BE2C (cell line): ENCODE results near the gene ZNF493. TPM values are rescaled to one million over a fixed set of nuclear protein-coding genes. Genes with fewer than 3 reads are reported as not detected.

Experiments
- DNase-seq: peaks from one replicate; pipeline ENCODE4 v3.0.0-alpha.2; 2020
- H3K27me3 ChIP-seq: fragments of 250-450 bp; sonication (Bioruptor Pico); 2 replicates; pipeline ENCODE4 v1.5.1; 2020; ENCODE audit warnings: mild to moderate bottlenecking
- H3K36me3 ChIP-seq: fragments of 250-450 bp; sonication (Bioruptor Pico); 2 replicates; pipeline ENCODE4 v1.5.1; 2020; ENCODE audit warnings: mild to moderate bottlenecking
- H3K4me1 ChIP-seq: fragments of 250-450 bp; sonication (Bioruptor Pico); 2 replicates; pipeline ENCODE4 v1.5.1; 2020
- H3K4me3 ChIP-seq: 2 replicates; pipeline ENCODE4 v1.5.1; 2011; ENCODE audit warnings: low read depth, low read length
- H3K9me3 ChIP-seq: fragments of 250-450 bp; sonication (Bioruptor Pico); 2 replicates; pipeline ENCODE4 v1.5.1; 2020
- polyA plus RNA-seq: library from polyadenylated mRNA; unstranded; fragments of >200 nt; gene quantifications from one replicate; pipeline ENCODE4 v1.2.1, GENCODE V29; 2012; ENCODE audit warnings: low read depth, missing spikeins; ENCODE audit not compliant: insufficient read length, insufficient read depth
- TF ChIP-seq, protein P1 (sequence below): IDR thresholded peaks from 2 replicates; pipeline ENCODE4 v1.5.1; 2012; ENCODE audit warnings: mild to moderate bottlenecking, low read depth, low read length

ZNF493 gene
- 5.3 TPM for polyA plus RNA-seq

DNA sequence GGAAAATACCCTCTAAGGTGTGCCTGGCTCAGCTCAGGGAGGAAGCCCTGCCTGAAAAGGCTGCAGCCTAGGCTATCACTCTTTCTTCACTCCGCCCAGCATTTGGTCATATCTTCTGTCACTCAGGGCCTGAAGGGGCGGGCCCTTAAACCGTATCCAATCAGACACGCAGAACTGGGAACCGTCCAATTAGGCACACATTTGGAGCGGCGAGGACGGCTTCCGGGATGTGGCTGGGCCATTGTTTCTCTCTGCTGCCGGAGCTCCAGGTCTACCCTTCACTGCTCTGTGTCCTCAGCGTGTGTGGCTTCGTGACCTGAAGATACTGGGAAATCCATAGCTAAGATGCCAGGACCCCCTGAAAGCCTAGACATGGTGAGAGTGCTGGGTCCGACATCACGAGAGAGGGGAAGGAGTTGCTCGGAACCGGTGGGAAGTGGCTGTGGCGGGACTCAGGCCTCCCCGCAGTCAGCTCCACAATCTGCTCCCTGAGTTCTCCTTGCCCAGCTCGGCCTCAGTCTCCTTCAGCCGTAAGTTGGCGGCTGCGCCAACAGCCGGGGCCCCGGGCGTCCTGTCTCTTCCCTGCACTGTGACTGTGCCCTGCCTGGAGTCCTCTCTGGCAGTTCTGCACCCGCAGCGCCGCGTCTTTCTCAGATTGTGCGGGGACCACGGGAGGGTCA is at the start of gene ZNF493:
Gene ZNF493 (plus strand): TSS at position 241 of the 680 bp plus-strand sequence. CDS start 105 bp downstream, at position 346.
- Histone ChIP-seq H3K27me3 (no peaks in the 10 kb centered on the region), H3K36me3 (peaks cover 2% of the 10 kb centered on the region), H3K4me3 (peak within 1 kb of the TSS; percentile 95), H3K4me1 (no peaks in the 10 kb centered on the region), H3K9me3 (no peaks in the 10 kb centered on the region)
- TF ChIP-seq, protein P1, sequence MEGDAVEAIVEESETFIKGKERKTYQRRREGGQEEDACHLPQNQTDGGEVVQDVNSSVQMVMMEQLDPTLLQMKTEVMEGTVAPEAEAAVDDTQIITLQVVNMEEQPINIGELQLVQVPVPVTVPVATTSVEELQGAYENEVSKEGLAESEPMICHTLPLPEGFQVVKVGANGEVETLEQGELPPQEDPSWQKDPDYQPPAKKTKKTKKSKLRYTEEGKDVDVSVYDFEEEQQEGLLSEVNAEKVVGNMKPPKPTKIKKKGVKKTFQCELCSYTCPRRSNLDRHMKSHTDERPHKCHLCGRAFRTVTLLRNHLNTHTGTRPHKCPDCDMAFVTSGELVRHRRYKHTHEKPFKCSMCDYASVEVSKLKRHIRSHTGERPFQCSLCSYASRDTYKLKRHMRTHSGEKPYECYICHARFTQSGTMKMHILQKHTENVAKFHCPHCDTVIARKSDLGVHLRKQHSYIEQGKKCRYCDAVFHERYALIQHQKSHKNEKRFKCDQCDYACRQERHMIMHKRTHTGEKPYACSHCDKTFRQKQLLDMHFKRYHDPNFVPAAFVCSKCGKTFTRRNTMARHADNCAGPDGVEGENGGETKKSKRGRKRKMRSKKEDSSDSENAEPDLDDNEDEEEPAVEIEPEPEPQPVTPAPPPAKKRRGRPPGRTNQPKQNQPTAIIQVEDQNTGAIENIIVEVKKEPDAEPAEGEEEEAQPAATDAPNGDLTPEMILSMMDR: no peak
- peak; percentile 93 for DNase-seq

DNA sequence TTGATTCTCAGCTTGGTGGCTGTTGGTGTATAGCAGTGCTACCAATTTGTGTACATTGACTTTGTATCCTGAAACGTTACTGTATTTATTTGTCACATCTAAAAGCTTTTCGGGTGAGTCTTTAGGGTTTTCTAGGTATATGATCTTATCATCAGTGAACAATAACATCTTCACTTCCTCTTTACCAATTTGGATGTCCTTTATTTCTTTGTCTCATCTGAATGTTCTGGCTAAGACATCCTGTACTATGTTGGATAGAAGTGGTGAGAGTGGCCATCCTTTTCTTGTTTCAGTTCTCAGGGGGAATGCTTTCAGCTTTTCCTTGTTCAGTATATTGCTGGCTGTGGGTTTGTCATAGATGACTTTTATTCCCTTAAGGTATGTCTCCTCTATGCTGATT is 44.1 kb upstream of the ZNF493 start:
- H3K9me3 ChIP-seq: 0 out of 2 replicates have a peak, but pooled peaks cover 2% of the 10 kb centered on the region
- no peaks in the 10 kb centered on the region for H3K36me3 ChIP-seq
- DNase-seq: no peak
- no peak overlapping the region for H3K4me3 ChIP-seq
- H3K4me1 ChIP-seq: no peaks in the 10 kb centered on the region
- TF ChIP-seq, protein P1: no peak
- H3K27me3 ChIP-seq: no peaks in the 10 kb centered on the region

DNA sequence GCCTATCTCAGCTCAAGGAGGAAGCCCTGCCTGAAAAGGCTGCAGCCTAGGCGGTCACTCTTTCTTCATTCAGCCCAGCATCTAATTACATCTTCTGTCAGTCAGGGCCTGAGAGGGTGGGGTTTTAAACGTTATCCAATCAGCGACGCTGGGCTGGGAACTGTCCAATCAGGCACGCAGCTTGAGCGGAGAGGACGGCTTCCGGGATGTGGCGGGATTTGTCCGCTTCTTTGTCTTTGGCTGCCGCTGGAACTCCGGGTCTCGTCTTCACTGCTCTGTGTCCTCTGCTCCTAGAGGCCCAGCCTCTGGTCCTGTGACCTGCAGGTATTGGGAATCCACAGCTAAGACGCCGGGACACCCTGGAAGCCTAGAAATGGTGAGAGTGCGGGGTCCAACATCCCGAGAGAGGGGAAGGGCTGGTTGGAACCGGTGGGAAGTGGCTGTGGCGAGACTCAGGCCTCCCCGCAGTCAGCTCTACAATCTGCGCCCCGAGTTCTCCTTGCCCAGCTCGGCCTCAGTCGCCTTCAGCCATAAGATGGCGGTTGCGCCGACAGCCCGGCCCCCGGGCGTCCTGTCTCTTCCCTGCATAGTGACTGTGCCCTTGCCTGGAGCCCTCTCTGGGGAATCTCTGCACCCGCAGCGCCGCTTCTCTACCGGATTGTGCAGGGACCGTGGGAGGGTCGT is 38.0 kb upstream of the ZNF493 start, which contains the start of gene ZNF738:
Gene ZNF738 (plus strand): TSS at position 233 of the 684 bp plus-strand sequence. CDS start 141 bp downstream, at position 374.
- Histone ChIP-seq H3K9me3 (peaks cover 4% of the 10 kb centered on the region; the same call in 1 of the 2 replicates), H3K27me3 (no peaks in the 10 kb centered on the region), H3K4me3 (peak within 1 kb of the TSS; percentile 94), H3K36me3 (peaks cover 28% of the 10 kb centered on the region), H3K4me1 (no peaks in the 10 kb centered on the region)
- TF ChIP-seq, protein P1: no peak
- DNase-seq: peak; percentile 93

DNA sequence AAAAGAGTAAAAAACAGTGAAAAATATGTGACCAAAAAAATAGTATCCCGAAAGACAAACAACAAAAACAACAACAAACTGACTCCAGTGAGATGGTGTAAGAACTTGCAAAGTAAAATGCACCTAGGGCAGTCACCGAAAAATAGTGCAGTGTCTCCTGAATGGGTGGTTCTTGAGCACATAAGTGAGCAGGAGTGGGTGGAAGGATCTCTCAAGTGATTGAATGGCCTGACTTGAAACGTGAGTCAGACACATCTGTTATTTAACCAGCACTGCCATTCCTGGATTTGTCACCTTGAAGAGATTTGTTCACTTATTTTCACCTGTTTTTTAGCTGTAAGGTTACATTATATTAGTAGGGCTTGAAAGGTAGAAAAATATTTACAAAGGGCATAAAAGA is 34.6 kb upstream of the ZNF493 start:
- peaks cover 4% of the 10 kb centered on the region; the same call in 1 of the 2 replicates for H3K9me3 ChIP-seq
- H3K27me3 ChIP-seq: no peaks in the 10 kb centered on the region
- peaks cover 43% of the 10 kb centered on the region for H3K36me3 ChIP-seq
- H3K4me1 ChIP-seq: no peaks in the 10 kb centered on the region
- no peak overlapping the region for H3K4me3 ChIP-seq
- TF ChIP-seq, protein P1: no peak
- no peak for DNase-seq

DNA sequence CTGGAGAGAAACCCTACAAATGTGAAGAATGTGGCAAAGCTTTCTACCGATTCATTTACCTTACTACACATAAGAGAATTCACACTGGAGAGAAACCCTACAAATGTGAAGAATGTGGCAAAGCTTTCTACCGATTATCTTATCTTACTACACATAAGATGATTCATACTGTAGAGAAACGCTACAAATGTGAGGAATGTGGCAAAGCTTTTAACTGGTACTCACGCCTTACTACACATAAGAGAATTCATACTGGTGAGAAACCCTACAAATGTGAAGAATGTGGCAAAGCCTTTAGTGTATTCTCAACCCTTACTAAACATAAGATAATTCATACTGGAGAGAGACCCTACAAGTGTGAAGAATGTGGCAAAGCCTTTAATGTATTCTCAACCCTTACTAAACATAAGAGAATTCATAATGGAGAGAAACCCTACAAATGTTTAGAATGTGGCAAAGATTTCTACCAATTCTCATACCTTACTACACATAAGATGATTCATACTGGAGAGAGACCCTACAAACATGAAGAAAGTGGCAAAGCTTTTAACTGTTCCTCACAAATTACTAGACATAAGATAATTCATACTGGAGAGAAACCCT is 12.9 kb upstream of the ZNF493 start:
- Histone ChIP-seq H3K4me3 (no peak overlapping the region), H3K36me3 (peaks cover 6% of the 10 kb centered on the region; the same call in 1 of the 2 replicates), H3K9me3 (no peaks in the 10 kb centered on the region), H3K4me1 (no peaks in the 10 kb centered on the region), H3K27me3 (no peaks in the 10 kb centered on the region)
- TF ChIP-seq, protein P1: no peak
- DNase-seq: no peak
